Spleen (tissue), 11 donors: ENCODE results near the gene LTBP1. TPM values are rescaled to one million over a fixed set of nuclear protein-coding genes. Genes with fewer than 3 reads are reported as not detected.

ENCODE experiments used
- DNase-seq: peaks from one replicate; pipeline ENCODE4 v3.0.0-alpha.2; 2020
- H3K27ac ChIP-seq, 8 donors: fragments of 200-600 bp; sonication (generic) in 7 of 8; 1 replicate in 4 of 8; 2 replicates in 4 of 8; pipeline versions ENCODE4 v1.5.0 to v1.8.0; 2016 to 2021; ENCODE audit warnings: inconsistent platforms in 4 of 8, mild to moderate bottlenecking in 4 of 8, moderate library complexity in 1 of 8
- H3K27me3 ChIP-seq, 7 donors: fragments of 200-600 bp; sonication (generic) in 6 of 7; replicated peaks in 1 of 7; 1 replicate in 4 of 7; 2 replicates in 3 of 7; pipeline versions ENCODE4 v1.5.0 to v1.8.0; 2016 to 2021; ENCODE audit warnings: inconsistent platforms in 3 of 7, mild to moderate bottlenecking in 1 of 7
- H3K36me3 ChIP-seq, 6 donors: fragments of 200-600 bp; sonication (generic) in 5 of 6; 1 replicate in 4 of 6; 2 replicates in 2 of 6; pipeline versions ENCODE4 v1.5.0 to v1.8.0; 2016 to 2021; ENCODE audit warnings: inconsistent platforms in 2 of 6
- H3K4me1 ChIP-seq, 6 donors: fragments of 200-600 bp; sonication (generic) in 5 of 6; 1 replicate in 3 of 6; 2 replicates in 3 of 6; pipeline versions ENCODE4 v1.5.0 to v1.8.0; 2016 to 2021; ENCODE audit warnings: inconsistent platforms in 3 of 6
- H3K4me3 ChIP-seq, 8 donors: fragments of 200-600 bp; sonication (generic) in 7 of 8; 1 replicate in 4 of 8; 2 replicates in 4 of 8; pipeline versions ENCODE4 v1.5.0 to v1.8.0; 2016 to 2021; ENCODE audit warnings: inconsistent platforms in 4 of 8, mild to moderate bottlenecking in 4 of 8, moderate library complexity in 2 of 8
- H3K9me3 ChIP-seq, 8 donors: fragments of 200-600 bp; sonication (generic) in 7 of 8; 1 replicate in 4 of 8; 2 replicates in 4 of 8; pipeline versions ENCODE4 v1.5.0 to v1.8.0; 2016 to 2021; ENCODE audit warnings: inconsistent platforms in 4 of 8
- CTCF ChIP-seq, 11 experiments: fragments of 200-600 bp in 7 of 11; fragments of 450-650 bp in 4 of 11; sonication (generic) in 4 of 11; IDR thresholded peaks in 8 of 11; conservative IDR thresholded peaks in 3 of 11; 1 replicate in 7 of 11; 2 replicates in 4 of 11; pipeline versions ENCODE4 v1.4.0 to v1.8.0; 2016 to 2021; ENCODE audit warnings: antibody characterized with exemption in 11 of 11, inconsistent platforms in 4 of 11, mild to moderate bottlenecking in 1 of 11
- POLR2A ChIP-seq, 3 donors: fragments of 450-650 bp; IDR thresholded peaks; one replicate each; pipeline ENCODE4 v1.5.1; 2017; ENCODE audit warnings: antibody characterized with exemption in 3 of 3, mild to moderate bottlenecking in 1 of 3
- POLR2AphosphoS5 ChIP-seq, 3 donors: sonication (generic); formaldehyde crosslinking; IDR thresholded peaks; one replicate each; pipeline ENCODE4 v1.5.1; 2017; ENCODE audit warnings: antibody characterized with exemption in 3 of 3
- WGBS, 5 donors: extraction: QIAGEN DNeasy Blood & Tissue Kit in 3 of 5; methylation state at CpG; one replicate each; pipeline versions ENCODE4 v1.1.5 to v1.1.7; 2013 to 2018; 5-methylcytosine and 5-hydroxymethylcytosine counted together
- intact Hi-C: fragments of 100-400 bp; cut with DNase I; formaldehyde crosslinking; loops from one replicate; pipeline ENCODE4 v1.15.0; 2023; ENCODE audit warnings: low total_unique reads
- polyA plus RNA-seq, 3 donors: library from polyadenylated mRNA; stranded (reverse); fragments of 200-250 nt; gene quantifications; one replicate each; pipeline ENCODE4 v1.2.1, GENCODE V29; 2013
- total RNA-seq, 7 donors: library from RNA; depleted of rRNA in 3 of 7; stranded (reverse); fragments of >200 nt in 3 of 7; fragmentation: NEBNext Ultra II Directional in 4 of 7; extraction: Animal tissue kit (Norgen Biotek cat#: 25700) in 4 of 7; gene quantifications; one replicate each; pipeline versions ENCODE4 v1.1.0 to v1.2.1, GENCODE V29; 2016 to 2021
- donor health status: healthy with polysubstance abuse.
- donor health status: DM: no; HTN: no; CAD: no; lungs with moderate emphysema.
- donor health status: DM: no; HTN: no; CAD: no.
- donor health status: Bipolar disorder and iron deficiency.
- donor health status: healthy.
- donor health status: DM: no; HTN: no; CAD: no.
- donor health status: DM: yes; HTN: yes; CAD: no.

LTBP1 gene
- total and polyA plus RNA-seq, 10 donors: 6.8 to 28.0 (median 13.3) TPM

GRCh38 chr2:33411765-33412164 is 465.0 kb downstream of the LTBP1 start:
- H3K4me1 ChIP-seq: peaks cover 0 to 5% (median 0%) of the 10 kb centered on the region in 6 donors
- intact Hi-C loops: no loop called here

GRCh38 chr2:33412920-33413319 is 466.2 kb downstream of the LTBP1 start:
- TF ChIP-seq CTCF (IDR thresholded peaks at IDR 0.05 in 8 of 11, conservative IDR thresholded peaks at IDR 0.05 in 3 of 11): peak in 8 of 11 experiments; percentile 13 to 52 (median 33)
- TF ChIP-seq POLR2AphosphoS5 (IDR thresholded peaks at IDR 0.05): no peak
- Histone ChIP-seq H3K4me1 (peaks cover 0 to 9% (median 2%) of the 10 kb centered on the region in 6 donors), H3K36me3 (no peaks in the 10 kb centered on the region), H3K27me3 (no peaks in the 10 kb centered on the region), H3K27ac (no peak overlapping the region), H3K9me3 (peaks cover 0 to 12% (median 8%) of the 10 kb centered on the region in 8 donors), H3K4me3 (no peak overlapping the region)
- intact Hi-C loops: no loop called here
- no peak for DNase-seq
- WGBS, 5 donors: 10 to 42% (median 23%) methylated on average over 1 of the region's 1 CpG

More at GRCh38 chr2:33411765-33412164, 465.0 kb downstream of the LTBP1 start:
- 76 to 85% (median 82%) methylated on average over 3 of the region's 3 CpGs for WGBS, 5 donors
- TF ChIP-seq CTCF (IDR thresholded peaks at IDR 0.05 in 8 of 11, conservative IDR thresholded peaks at IDR 0.05 in 3 of 11): no peak
- TF ChIP-seq POLR2A (IDR thresholded peaks at IDR 0.05): no peak
- no peak for TF ChIP-seq POLR2AphosphoS5 (IDR thresholded peaks at IDR 0.05)
- Histone ChIP-seq H3K36me3 (no peaks in the 10 kb centered on the region), H3K27me3 (no peaks in the 10 kb centered on the region), H3K9me3 (peaks cover 0 to 16% (median 10%) of the 10 kb centered on the region in 8 donors), H3K4me3 (no peak overlapping the region), H3K27ac (no peak overlapping the region)
- DNase-seq: no peak

- Histone ChIP-seq H3K27me3 (no peaks in the 10 kb centered on the region), H3K9me3 (no peaks in the 10 kb centered on the region), H3K4me3 (no peak overlapping the region), H3K36me3 (no peaks in the 10 kb centered on the region), H3K4me1 (peaks cover 0 to 9% (median 0%) of the 10 kb centered on the region in 6 donors), H3K27ac (no peak overlapping the region)
- intact Hi-C loops: no loop called here
- no peak for TF ChIP-seq POLR2A (IDR thresholded peaks at IDR 0.05)
- no peak for TF ChIP-seq POLR2AphosphoS5 (IDR thresholded peaks at IDR 0.05)
- DNase-seq: no peak
- WGBS, 5 donors: 74 to 83% (median 78%) methylated on average over 5 of the region's 5 CpGs
These were observed 472.9 kb downstream of the LTBP1 start for GRCh38 chr2:33419581-33420200.

- Histone ChIP-seq H3K4me3 (no peak overlapping the region), H3K27me3 (no peaks in the 10 kb centered on the region), H3K4me1 (peaks cover 0 to 9% (median 0%) of the 10 kb centered on the region in 6 donors), H3K36me3 (no peaks in the 10 kb centered on the region), H3K27ac (no peak overlapping the region), H3K9me3 (no peaks in the 10 kb centered on the region)
- WGBS, 5 donors: 85 to 89% (median 87%) methylated on average over 4 of the region's 4 CpGs
- DNase-seq: no peak
- intact Hi-C loops: no loop called here
- TF ChIP-seq POLR2A (IDR thresholded peaks at IDR 0.05) (no peak), POLR2AphosphoS5 (IDR thresholded peaks at IDR 0.05) (no peak), CTCF (IDR thresholded peaks at IDR 0.05 in 8 of 11, conservative IDR thresholded peaks at IDR 0.05 in 3 of 11) (no peak)
These were observed 474.0 kb downstream of the LTBP1 start for GRCh38 chr2:33420726-33421125.
